Measurements from ENCODE around the gene UBE2U.

Gene UBE2U

DNA sequence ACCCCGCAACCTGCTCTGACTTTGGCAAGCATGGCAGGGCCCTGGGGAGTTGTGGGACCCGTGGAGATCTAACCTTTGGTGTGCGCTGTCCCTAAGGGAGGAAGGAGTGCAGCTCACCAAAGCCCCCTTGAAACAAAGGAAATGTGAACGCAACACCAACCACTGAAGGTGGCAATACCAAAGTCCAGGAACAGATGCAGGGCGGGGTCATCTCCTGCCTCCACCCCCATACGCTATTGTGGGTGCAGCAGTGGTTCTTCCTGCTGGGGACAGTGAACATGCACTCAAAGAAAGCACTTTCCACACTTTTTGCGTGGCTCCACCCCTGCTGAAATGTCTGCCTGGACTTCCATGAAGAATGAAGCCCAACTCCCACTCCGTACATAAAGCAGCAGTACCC is 93.0 kb downstream of the UBE2U start:
- no peak for DNase-seq

DNA sequence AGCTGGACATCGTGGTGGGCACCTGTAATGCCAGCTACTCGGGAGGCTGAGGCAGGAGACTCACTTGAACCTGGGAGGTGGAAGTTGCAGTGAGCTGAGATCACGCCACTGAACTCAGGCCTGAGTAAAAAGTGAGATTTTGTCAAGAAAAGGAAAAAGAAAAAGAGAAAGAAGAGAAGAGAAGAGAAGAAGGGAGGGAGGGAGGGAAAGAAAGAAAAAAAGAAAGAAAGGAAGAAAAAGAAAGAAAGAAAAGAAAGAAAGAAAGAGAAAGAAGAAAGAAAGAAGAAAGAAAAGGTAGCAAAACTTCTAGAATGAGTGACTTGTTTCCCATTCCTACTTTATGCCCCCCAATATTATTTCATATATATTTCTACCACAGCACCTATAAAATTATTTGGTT is 98.8 kb downstream of the UBE2U start:
- DNase-seq, result no peak

GRCh38 chr1:64302971-64303370 is 99.5 kb downstream of the UBE2U start:
- no peak for DNase-seq

GRCh38 chr1:64304823-64305222 is 101.4 kb downstream of the UBE2U start:
- no peak for DNase-seq

DNA sequence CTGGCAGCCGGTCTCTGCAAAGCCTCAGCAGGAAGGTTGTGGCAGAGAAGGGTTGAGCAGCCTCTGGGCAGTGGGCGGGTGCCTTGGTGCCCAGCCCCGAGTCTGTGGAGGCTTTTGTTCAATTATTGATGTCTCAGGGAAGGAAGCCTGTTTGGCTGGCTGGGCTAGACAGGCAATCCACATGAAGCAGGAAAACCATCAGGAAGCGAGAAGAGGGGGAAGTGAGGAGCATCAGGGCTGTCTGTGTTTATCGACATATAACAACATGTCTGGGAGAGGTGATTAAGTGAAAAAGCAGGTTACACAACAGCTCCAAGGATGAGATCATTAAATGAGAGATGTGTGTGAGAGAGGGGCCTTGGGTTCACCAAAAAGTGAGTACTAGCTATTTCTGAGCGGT is 105.4 kb downstream of the UBE2U start:
- DNase-seq, result no peak

GRCh38 chr1:64309431-64309831 is 106.0 kb downstream of the UBE2U start:
- no peak for DNase-seq

DNA sequence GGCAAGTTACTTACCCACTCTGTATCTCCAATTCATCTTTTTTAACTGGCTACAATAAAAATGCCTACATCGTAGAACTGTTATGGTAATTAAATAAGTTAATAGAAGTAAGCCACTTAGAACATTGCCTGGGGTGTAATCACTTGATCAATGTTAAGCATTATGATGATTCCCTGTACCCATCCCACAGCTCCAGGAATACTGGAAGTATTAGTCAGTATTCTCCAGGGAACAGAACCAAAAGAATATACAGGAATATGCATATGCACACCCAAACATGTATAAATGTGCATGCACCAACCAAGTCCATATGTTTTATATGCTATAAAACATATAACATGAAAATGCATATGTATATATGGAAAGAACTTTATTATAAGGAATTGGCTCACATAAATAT is 107.3 kb downstream of the UBE2U start:
- no peak for DNase-seq

DNA sequence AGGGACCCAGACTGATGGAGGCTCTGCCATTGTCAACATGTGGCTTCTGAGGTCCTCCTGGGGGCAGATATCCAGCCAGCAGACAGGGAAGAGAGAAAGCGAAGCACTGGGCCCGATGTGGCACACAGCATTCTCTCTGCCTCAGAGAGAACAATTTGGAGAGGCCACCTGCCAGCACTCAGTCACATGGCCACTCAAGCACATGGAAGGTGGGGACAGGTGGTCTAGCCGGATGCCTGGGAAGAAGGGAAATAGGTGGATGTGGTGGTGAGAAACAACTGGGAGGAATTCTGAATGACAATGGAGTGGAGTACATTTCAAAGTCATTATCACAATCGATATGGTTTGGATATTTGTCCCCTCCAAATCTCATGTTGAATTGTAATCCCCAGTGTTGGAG is 109.0 kb downstream of the UBE2U start:
- DNase-seq, result no peak

GRCh38 chr1:64315402-64315801 is 112.0 kb downstream of the UBE2U start:
- DNase-seq, result no peak
